GM23248 (cell line): ENCODE measurements around the gene ADAMTS17.

ENCODE experiments used
- EZH2 ChIP-seq: fragments of 200-600 bp; sonication (generic); IDR thresholded peaks from 2 replicates; pipeline ENCODE4 v1.6.1; 2018; ENCODE audit warnings: antibody characterized with exemption, mild to moderate bottlenecking; ENCODE audit not compliant: insufficient read depth, poor library complexity, severe bottlenecking
- EZH2phosphoT487 ChIP-seq: fragments of 200-600 bp; sonication (generic); IDR thresholded peaks from 2 replicates; pipeline ENCODE4 v1.6.1; 2018; ENCODE audit warnings: antibody characterized with exemption, moderate library complexity, mild to moderate bottlenecking, low read depth; ENCODE audit not compliant: insufficient read depth

DNA sequence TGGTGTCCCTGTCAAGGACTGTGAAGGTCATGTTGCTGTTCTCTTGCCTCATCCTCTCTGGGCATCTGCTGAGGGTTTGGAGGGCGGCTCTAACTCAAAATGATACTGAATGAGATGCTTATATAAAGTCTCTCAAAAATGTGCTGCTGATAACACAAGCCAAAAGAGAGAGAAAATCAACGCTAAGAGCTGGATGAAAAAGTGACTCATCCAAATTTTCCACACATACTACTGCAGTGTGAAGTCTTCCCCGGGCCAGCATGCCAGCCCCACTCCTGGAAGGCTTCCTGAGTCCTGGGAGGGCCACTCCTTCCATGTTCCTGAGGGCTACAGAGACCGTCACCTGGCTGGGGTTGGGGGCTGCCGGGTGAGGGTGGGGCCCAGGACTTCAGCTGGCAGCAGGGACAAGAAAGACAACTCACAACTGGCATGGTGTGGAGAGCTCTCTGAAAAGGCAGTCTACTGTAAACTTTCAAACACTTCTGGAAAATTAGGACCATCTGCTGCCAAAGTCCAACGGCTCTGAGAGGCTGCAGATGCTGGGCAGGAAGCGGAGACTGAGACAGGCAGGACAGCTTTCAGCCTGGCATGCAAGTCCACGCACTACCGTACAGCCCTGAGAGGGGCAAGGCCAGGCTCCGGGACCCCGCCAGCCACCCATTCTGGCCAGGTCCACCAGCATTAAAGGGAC is 200.3 kb downstream of the ADAMTS17 start:
- no peak for TF ChIP-seq EZH2
- no peak for TF ChIP-seq EZH2phosphoT487
